D341Med (cell line): Measurements from ENCODE around the gene HSFX3.
A peak's percentile ranks its signal among the peaks of the same experiment; 100 is the strongest.
"Not testable (repeated sequence)": the region's sequence is repeated elsewhere in the genome, so short reads cannot be mapped to it uniquely, and the experiment has no call there.

Source experiments
- DNase-seq: peaks from one replicate; pipeline ENCODE4 v3.0.0; 2012; ENCODE audit warnings: low spot score

HSFX3 gene

GRCh38 chrX:149545545-149546543, 3.9 kb downstream of the HSFX3 start:
- DNase-seq = not testable (repeated sequence)

- DNase-seq = no peak
These were observed 8.1 kb downstream of the HSFX3 start for GRCh38 chrX:149541521-149542047.

GRCh38 chrX:149540621-149541520, 8.9 kb downstream of the HSFX3 start, which contains the start of gene EOLA1:
Gene EOLA1, plus strand, starts transcription at chrX:149541012. Its CDS starts 4,619 bp downstream, at chrX:149545631.
- peak; percentile 70 for DNase-seq

- DNase-seq = peak; percentile 87
These were observed 9.5 kb downstream of the HSFX3 start for GRCh38 chrX:149540131-149540620.

GRCh38 chrX:149539283-149540130, 10.2 kb downstream of the HSFX3 start:
- DNase-seq = peak; percentile 77

GRCh38 chrX:149537474-149537873, 12.2 kb downstream of the HSFX3 start:
- DNase-seq = not testable (repeated sequence)

GRCh38 chrX:149534926-149535602, 14.7 kb downstream of the HSFX3 start:
- DNase-seq = not testable (repeated sequence)

GRCh38 chrX:149533999-149534398, 15.7 kb downstream of the HSFX3 start:
- not testable (repeated sequence) for DNase-seq

- not testable (repeated sequence) for DNase-seq
These were observed 16.9 kb downstream of the HSFX3 start for GRCh38 chrX:149532868-149533267.

- no peak for DNase-seq
These were observed 18.1 kb downstream of the HSFX3 start for GRCh38 chrX:149531599-149531998.

- DNase-seq = no peak
These were observed 21.3 kb downstream of the HSFX3 start for GRCh38 chrX:149528381-149528780.

GRCh38 chrX:149527705-149528104, 22.0 kb downstream of the HSFX3 start:
- no peak for DNase-seq

- DNase-seq = not testable (repeated sequence)
These were observed 23.2 kb downstream of the HSFX3 start for GRCh38 chrX:149526318-149527033.

- DNase-seq = not testable (repeated sequence)
These were observed 23.8 kb downstream of the HSFX3 start for GRCh38 chrX:149525903-149526302.

- not testable (repeated sequence) for DNase-seq
These were observed 24.3 kb downstream of the HSFX3 start for GRCh38 chrX:149525389-149525788.

- no peak for DNase-seq
These were observed 26.8 kb downstream of the HSFX3 start for GRCh38 chrX:149522916-149523315.

- no peak for DNase-seq
These were observed 28.3 kb downstream of the HSFX3 start for GRCh38 chrX:149521438-149521837.

- not testable (repeated sequence) for DNase-seq
These were observed 29.0 kb downstream of the HSFX3 start for GRCh38 chrX:149520636-149521277.

GRCh38 chrX:149518236-149518635, 31.5 kb downstream of the HSFX3 start:
- DNase-seq = no peak
